GM19043 (cell line): ENCODE data around the gene COL5A1.

Source experiments
- ATAC-seq: cut with Tn5 transposase; IDR thresholded peaks from one replicate; pipeline ENCODE4 v1.9.1; 2021; ENCODE audit warnings: low read depth; ENCODE audit not compliant: unreplicated experiment

The COL5A1 gene

GRCh38 chr9:134826336-134827285, 185.0 kb downstream of the COL5A1 start:
- ATAC-seq = no peak

GRCh38 chr9:134827559-134827958, 186.0 kb downstream of the COL5A1 start:
- no peak for ATAC-seq

GRCh38 chr9:134827993-134828392, 186.4 kb downstream of the COL5A1 start:
- no peak for ATAC-seq

- ATAC-seq = no peak
These were observed 187.3 kb downstream of the COL5A1 start for GRCh38 chr9:134828892-134829291.

- no peak for ATAC-seq
These were observed 187.8 kb downstream of the COL5A1 start for GRCh38 chr9:134829356-134829937.

- ATAC-seq = no peak
These were observed 188.5 kb downstream of the COL5A1 start for GRCh38 chr9:134830126-134830525.

- ATAC-seq = no peak
These were observed 189.5 kb downstream of the COL5A1 start for GRCh38 chr9:134830926-134831720.

GRCh38 chr9:134832471-134832870, 190.9 kb downstream of the COL5A1 start:
- no peak for ATAC-seq

GRCh38 chr9:134833294-134833880, 191.8 kb downstream of the COL5A1 start:
- ATAC-seq = no peak

- ATAC-seq = no peak
These were observed 192.8 kb downstream of the COL5A1 start for GRCh38 chr9:134834217-134834956.

- ATAC-seq = no peak
These were observed 193.4 kb downstream of the COL5A1 start for GRCh38 chr9:134834957-134835419.

- ATAC-seq = no peak
These were observed 193.8 kb downstream of the COL5A1 start for GRCh38 chr9:134835448-134835847.

- no peak for ATAC-seq
These were observed 194.4 kb downstream of the COL5A1 start for GRCh38 chr9:134835987-134836386.

- no peak for ATAC-seq
These were observed 194.9 kb downstream of the COL5A1 start for GRCh38 chr9:134836406-134836970.

GRCh38 chr9:134837529-134837928, 195.9 kb downstream of the COL5A1 start:
- no peak for ATAC-seq

GRCh38 chr9:134838651-134839454, 197.2 kb downstream of the COL5A1 start:
- no peak for ATAC-seq

- ATAC-seq = no peak
These were observed 198.0 kb downstream of the COL5A1 start for GRCh38 chr9:134839455-134840125.

- no peak for ATAC-seq
These were observed 198.9 kb downstream of the COL5A1 start for GRCh38 chr9:134840511-134840910.
